Sigmoid colon (tissue), 7 donors: ENCODE results near the gene CEBPG. TPM values are rescaled to one million over a fixed set of nuclear protein-coding genes. Genes with fewer than 3 reads are reported as not detected.

ENCODE experiments used
- DNase-seq: peaks from one replicate; pipeline ENCODE4 v3.0.0-alpha.2; 2019
- H3K27ac ChIP-seq, 4 donors: fragments of 200-600 bp; sonication (generic); one replicate each; pipeline ENCODE4 v1.5.1; 2016 to 2019; ENCODE audit warnings: mild to moderate bottlenecking in 1 of 4
- H3K27me3 ChIP-seq, 3 donors: fragments of 200-600 bp; sonication (generic); one replicate each; pipeline ENCODE4 v1.5.1; 2019; ENCODE audit warnings: mild to moderate bottlenecking in 1 of 3
- H3K36me3 ChIP-seq, 4 donors: fragments of 200-600 bp; sonication (generic); one replicate each; pipeline ENCODE4 v1.5.1; 2016 to 2019
- H3K4me1 ChIP-seq, 4 donors: fragments of 200-600 bp; sonication (generic); one replicate each; pipeline ENCODE4 v1.5.1; 2017 to 2019
- H3K4me3 ChIP-seq, 4 donors: fragments of 200-600 bp; sonication (generic); one replicate each; pipeline ENCODE4 v1.5.1; 2017 to 2019; ENCODE audit warnings: mild to moderate bottlenecking in 2 of 4, moderate library complexity in 1 of 4
- H3K9me3 ChIP-seq, 4 donors: fragments of 200-600 bp in 3 of 4; sonication (generic) in 3 of 4; one replicate each; pipeline versions ENCODE4 v1.5.1 to v1.6.1; 2013 to 2019
- EP300 ChIP-seq, 4 donors: sonication (generic); formaldehyde crosslinking; IDR thresholded peaks; one replicate each; pipeline ENCODE4 v1.6.1; 2017; ENCODE audit warnings: antibody characterized with exemption in 4 of 4
- POLR2A ChIP-seq, 2 donors: fragments of 450-650 bp; IDR thresholded peaks; one replicate each; pipeline ENCODE4 v1.6.1; 2016; ENCODE audit warnings: antibody characterized with exemption in 2 of 2, mild to moderate bottlenecking in 2 of 2, moderate library complexity in 2 of 2
- POLR2AphosphoS5 ChIP-seq, 4 donors: sonication (generic); formaldehyde crosslinking; IDR thresholded peaks; one replicate each; pipeline ENCODE4 v1.6.1; 2017; ENCODE audit warnings: antibody characterized with exemption in 4 of 4
- WGBS, 2 donors: extraction: QIAGEN DNeasy Blood & Tissue Kit; methylation state at CpG; one replicate each; pipeline ENCODE4 v1.1.7; 2013; 5-methylcytosine and 5-hydroxymethylcytosine counted together
- intact Hi-C: fragments of 100-400 bp; cut with DNase I; formaldehyde crosslinking; loops from one replicate; pipeline ENCODE4 v1.15.1; 2023
- polyA plus RNA-seq, 3 donors: library from polyadenylated mRNA; stranded (reverse); fragments of 200-250 nt; gene quantifications; one replicate each; pipeline ENCODE4 v1.2.3, GENCODE V29; 2013
- total RNA-seq, 4 donors: library from RNA; depleted of rRNA; stranded (reverse); fragments of >200 nt; gene quantifications; one replicate each; pipeline ENCODE4 v1.1.0, GENCODE V29; 2016
- TF ChIP-seq, protein P1 (sequence below), 4 experiments: fragments of 450-650 bp in 3 of 4; fragments of 200-600 bp in 1 of 4; IDR thresholded peaks; one replicate each; pipeline ENCODE4 v1.5.1; 2016 to 2019; ENCODE audit warnings: antibody characterized with exemption in 4 of 4, mild to moderate bottlenecking in 3 of 4, moderate library complexity in 2 of 4
- donor health status: healthy with polysubstance abuse.
- donor health status: Bipolar disorder and iron deficiency.
- donor health status: healthy.

The CEBPG gene
- total and polyA plus RNA-seq, 7 donors, result 18.6 to 84.6 (median 27.8) TPM

DNA sequence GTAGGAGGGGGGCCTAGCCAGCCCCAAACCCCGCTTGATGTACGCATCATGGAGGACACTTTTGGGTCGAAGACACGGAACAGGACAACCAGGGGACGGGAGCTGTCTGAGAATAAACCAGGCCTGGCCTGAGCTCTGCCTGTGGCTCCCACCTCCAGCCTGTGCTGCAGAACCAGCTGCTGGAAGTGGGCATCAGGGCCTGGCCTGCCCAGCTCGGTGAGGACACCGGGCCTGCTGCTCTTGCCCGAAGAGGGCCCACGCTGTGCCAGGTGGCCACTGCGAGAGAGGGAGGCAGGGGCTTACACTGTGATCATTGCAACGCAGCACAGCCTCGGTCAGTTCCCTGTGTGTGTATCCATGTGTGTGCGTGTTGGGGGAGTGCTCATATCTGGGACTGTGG is 34.6 kb downstream of the CEBPG start:
- 88 to 92% methylated on average over 13 of the region's 13 CpGs for WGBS, 2 donors
- H3K36me3 ChIP-seq, result peaks cover 0 to 13% (median 0%) of the 10 kb centered on the region in 4 donors

DNA sequence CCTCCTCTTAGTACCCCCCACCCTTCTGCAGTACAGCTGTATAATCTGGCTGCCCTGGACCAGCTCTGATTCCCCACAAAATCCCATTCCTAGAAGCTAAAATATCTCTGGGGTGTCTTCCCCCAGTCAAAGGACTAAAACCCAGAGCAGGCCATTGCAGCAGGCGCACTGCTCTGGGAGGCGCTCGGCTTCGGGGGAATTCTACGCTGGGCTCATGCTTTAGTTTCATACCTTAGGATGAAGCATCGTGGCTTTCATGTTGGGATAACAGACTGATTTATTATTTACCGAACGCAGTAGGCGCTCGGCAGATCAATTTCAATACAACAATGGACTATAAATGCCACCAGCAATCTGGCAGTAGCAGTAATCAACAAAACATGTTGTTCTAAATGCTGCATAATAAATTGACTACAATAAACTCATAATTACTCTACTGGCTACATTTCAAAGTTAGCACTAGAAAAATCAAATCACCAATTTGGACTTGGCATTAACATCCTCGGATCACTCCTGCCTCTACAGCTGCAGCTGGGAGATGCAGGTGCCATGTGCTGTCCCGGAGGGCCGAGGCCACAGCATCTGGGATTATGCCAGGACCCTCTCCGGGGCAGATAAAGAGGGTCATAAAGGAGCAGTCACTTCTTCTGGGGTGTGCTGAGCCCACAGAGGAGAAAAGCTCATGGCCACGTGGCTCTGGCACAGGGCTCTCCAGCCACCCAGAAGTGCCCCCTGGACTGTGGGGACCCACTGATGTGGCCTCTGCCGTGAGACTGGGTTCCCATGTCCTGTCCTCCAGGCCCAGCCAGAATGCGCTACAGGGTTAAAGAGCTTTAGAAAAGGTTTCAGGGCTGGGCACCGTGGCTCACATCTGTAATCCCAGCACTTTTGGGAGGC is 35.3 kb downstream of the CEBPG start:
- intact Hi-C loops, result loop anchor here (1.0 kb wide), 1 partner anchor 167 kb away; no protein-coding TSS in a partner anchor
- Histone ChIP-seq H3K4me3 (no peak overlapping the region), H3K4me1 (peaks cover 0 to 18% (median 6%) of the 10 kb centered on the region in 4 donors), H3K9me3 (no peaks in the 10 kb centered on the region), H3K27ac (no peak overlapping the region), H3K27me3 (no peaks in the 10 kb centered on the region), H3K36me3 (peaks cover 0 to 13% (median 0%) of the 10 kb centered on the region in 4 donors)
- TF ChIP-seq, protein P1, sequence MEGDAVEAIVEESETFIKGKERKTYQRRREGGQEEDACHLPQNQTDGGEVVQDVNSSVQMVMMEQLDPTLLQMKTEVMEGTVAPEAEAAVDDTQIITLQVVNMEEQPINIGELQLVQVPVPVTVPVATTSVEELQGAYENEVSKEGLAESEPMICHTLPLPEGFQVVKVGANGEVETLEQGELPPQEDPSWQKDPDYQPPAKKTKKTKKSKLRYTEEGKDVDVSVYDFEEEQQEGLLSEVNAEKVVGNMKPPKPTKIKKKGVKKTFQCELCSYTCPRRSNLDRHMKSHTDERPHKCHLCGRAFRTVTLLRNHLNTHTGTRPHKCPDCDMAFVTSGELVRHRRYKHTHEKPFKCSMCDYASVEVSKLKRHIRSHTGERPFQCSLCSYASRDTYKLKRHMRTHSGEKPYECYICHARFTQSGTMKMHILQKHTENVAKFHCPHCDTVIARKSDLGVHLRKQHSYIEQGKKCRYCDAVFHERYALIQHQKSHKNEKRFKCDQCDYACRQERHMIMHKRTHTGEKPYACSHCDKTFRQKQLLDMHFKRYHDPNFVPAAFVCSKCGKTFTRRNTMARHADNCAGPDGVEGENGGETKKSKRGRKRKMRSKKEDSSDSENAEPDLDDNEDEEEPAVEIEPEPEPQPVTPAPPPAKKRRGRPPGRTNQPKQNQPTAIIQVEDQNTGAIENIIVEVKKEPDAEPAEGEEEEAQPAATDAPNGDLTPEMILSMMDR (IDR thresholded peaks at IDR 0.05), result no peak
- TF ChIP-seq POLR2A (IDR thresholded peaks at IDR 0.05) (no peak), EP300 (IDR thresholded peaks at IDR 0.05) (no peak), POLR2AphosphoS5 (IDR thresholded peaks at IDR 0.05) (no peak)
- 74 to 85% methylated on average over 18 of the region's 18 CpGs for WGBS, 2 donors
- peak; percentile 52 for DNase-seq

More for the DNA sequence above, 34.6 kb downstream of the CEBPG start:
- H3K27me3 ChIP-seq, result no peaks in the 10 kb centered on the region
- intact Hi-C loops, result loop anchor here (1.0 kb wide), 1 partner anchor 167 kb away; no protein-coding TSS in a partner anchor
- DNase-seq, result no peak
- TF ChIP-seq POLR2AphosphoS5 (IDR thresholded peaks at IDR 0.05) (no peak), POLR2A (IDR thresholded peaks at IDR 0.05) (no peak), EP300 (IDR thresholded peaks at IDR 0.05) (no peak)
- TF ChIP-seq, protein P1 (IDR thresholded peaks at IDR 0.05), result no peak
- H3K9me3 ChIP-seq, result no peaks in the 10 kb centered on the region
- no peak overlapping the region for H3K27ac ChIP-seq
- H3K4me3 ChIP-seq, result no peak overlapping the region
- peaks cover 0 to 18% (median 6%) of the 10 kb centered on the region in 4 donors for H3K4me1 ChIP-seq

DNA sequence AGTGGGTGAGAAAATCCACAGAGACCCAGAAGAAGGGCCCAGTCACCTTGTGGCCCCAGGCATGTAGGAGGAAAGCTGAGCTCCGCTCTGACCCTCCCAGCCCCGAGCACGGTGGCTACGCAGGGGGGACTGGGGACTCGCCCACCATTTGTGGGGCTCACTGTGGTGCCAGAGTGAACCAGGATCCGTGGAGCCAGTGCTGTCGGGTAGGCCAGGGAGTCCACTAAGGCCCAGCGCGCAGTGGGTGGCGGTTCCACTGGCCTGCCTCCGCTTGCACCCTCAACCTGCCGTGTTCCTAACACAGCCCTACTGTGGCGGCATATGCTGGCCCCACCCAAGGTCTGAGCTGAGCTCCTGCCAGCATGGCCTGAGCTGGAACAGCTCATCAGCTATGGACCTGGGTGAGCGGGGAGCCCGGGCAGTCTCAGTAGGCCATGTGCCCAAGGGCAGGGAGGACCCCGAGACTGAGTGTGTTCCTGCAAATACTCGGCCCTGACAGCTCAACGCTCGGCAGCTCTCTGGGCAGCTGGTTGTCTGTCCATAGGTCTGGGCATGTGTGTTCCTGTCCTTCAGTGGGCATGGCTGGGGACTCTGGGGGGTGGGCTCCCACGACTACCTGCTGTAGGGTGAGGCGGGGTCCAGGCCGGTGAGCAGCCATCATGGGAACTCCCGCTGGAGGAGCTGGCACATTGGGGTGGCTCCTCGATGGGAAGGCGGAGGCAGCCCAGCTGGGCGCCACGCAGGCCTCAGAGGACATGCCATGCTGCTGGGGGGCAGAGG is 36.6 kb downstream of the CEBPG start:
- WGBS, 2 donors, result 92 to 96% methylated on average over 27 of the region's 27 CpGs
- Histone ChIP-seq H3K4me3 (no peak overlapping the region), H3K27me3 (no peaks in the 10 kb centered on the region), H3K4me1 (peaks cover 0 to 8% (median 6%) of the 10 kb centered on the region in 4 donors), H3K36me3 (peaks cover 0 to 13% (median 0%) of the 10 kb centered on the region in 4 donors), H3K27ac (no peak overlapping the region), H3K9me3 (no peaks in the 10 kb centered on the region)
- no peak for DNase-seq
- intact Hi-C loops, result loop anchor here (1.0 kb wide), 1 partner anchor 165 kb away; no protein-coding TSS in a partner anchor
- TF ChIP-seq EP300 (IDR thresholded peaks at IDR 0.05) (no peak), POLR2A (IDR thresholded peaks at IDR 0.05) (no peak), POLR2AphosphoS5 (IDR thresholded peaks at IDR 0.05) (no peak)
- TF ChIP-seq, protein P1 (IDR thresholded peaks at IDR 0.05), result no peak

DNA sequence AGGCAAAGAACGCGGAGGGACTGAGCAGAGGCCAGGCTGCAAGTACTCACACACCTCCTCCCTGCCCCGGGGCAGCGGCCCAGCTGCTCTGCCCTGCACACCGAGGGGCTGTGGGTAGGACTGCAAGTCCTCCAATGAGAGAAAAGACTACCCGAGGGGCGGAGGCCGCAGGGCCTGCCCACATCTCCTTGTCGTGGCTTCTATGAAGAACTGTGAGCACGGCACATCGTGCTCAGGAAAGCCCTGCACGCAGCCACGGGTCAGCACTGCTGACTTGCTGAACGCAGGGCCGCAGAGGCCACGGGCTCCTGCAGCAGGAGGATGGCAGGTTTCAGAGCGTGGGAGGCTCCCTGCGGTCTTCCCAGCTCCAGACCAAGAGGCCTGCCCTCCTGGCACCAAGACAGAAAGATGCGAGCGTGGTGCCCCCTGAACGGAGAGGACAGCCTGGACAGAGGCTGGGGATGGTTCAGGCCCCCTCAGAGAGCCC is 37.4 kb downstream of the CEBPG start:
- 90 to 92% methylated on average over 21 of the region's 21 CpGs for WGBS, 2 donors
- Histone ChIP-seq H3K27me3 (no peaks in the 10 kb centered on the region), H3K4me3 (no peak overlapping the region), H3K27ac (no peak overlapping the region), H3K9me3 (no peaks in the 10 kb centered on the region), H3K36me3 (peaks cover 0 to 13% (median 0%) of the 10 kb centered on the region in 4 donors), H3K4me1 (peaks cover 0 to under 1% (median under 1%) of the 10 kb centered on the region in 4 donors)
- DNase-seq, result no peak
- intact Hi-C loops, result loop anchor here (1.0 kb wide), 1 partner anchor 166 kb away; no protein-coding TSS in a partner anchor
- no peak for TF ChIP-seq POLR2A (IDR thresholded peaks at IDR 0.05)
- TF ChIP-seq POLR2AphosphoS5 (IDR thresholded peaks at IDR 0.05), result no peak
- TF ChIP-seq EP300 (IDR thresholded peaks at IDR 0.05), result no peak
- TF ChIP-seq, protein P1 (IDR thresholded peaks at IDR 0.05), result no peak
